ENCODE results near the gene RAB5B. TPM values are rescaled to one million over a fixed set of nuclear protein-coding genes. Genes with fewer than 3 reads are reported as not detected.

Gene RAB5B
- total and polyA plus RNA-seq, 7 donors: 36.8 to 107 (median 92.8) TPM

GRCh38 chr12:56037161-56037560 lies 63.3 kb downstream of the RAB5B start:
- intact Hi-C loops (cut with DNase I): loop anchor here in 1 of 2 donors (5.0 kb wide), 1 partner anchor 40 kb away; the partner anchor contains the start of gene SUOX
- peaks cover 6% of the 10 kb centered on the region for H3K4me1 ChIP-seq
- no peaks in the 10 kb centered on the region for H3K9me3 ChIP-seq
- no peaks in the 10 kb centered on the region for H3K27me3 ChIP-seq (ENCODE audit: insufficient read depth in 3 of 3, low read length in 2 of 3)
- 75 to 81% (median 75%) methylated on average over 2 of the region's 2 CpGs for WGBS, 3 donors
- ATAC-seq (no peak), DNase-seq (no peak)
- peaks cover 0 to 47% of the 10 kb centered on the region in 2 donors for H3K36me3 ChIP-seq (ENCODE audit: insufficient read depth in 1 of 2, low read depth in 1 of 2)
- TF ChIP-seq CTCF (IDR thresholded peaks at IDR 0.05): no peak
- no peak overlapping the region for H3K27ac ChIP-seq
- H3K4me3 ChIP-seq: no peak overlapping the region

GRCh38 chr12:56038022-56038655 lies 64.3 kb downstream of the RAB5B start:
- Histone ChIP-seq H3K27ac (no peak overlapping the region), H3K9me3 (no peaks in the 10 kb centered on the region), H3K36me3 (ENCODE audit: insufficient read depth in 1 of 2, low read depth in 1 of 2) (peaks cover 2 to 44% of the 10 kb centered on the region in 2 donors), H3K4me1 (peaks cover 10% of the 10 kb centered on the region), H3K27me3 (ENCODE audit: insufficient read depth in 3 of 3, low read length in 2 of 3) (no peaks in the 10 kb centered on the region), H3K4me3 (no peak overlapping the region)
- intact Hi-C loops (cut with DNase I): loop anchor here in 1 of 2 donors (5.0 kb wide), 1 partner anchor 41 kb away; the partner anchor contains the start of gene SUOX
- no peak for TF ChIP-seq CTCF (IDR thresholded peaks at IDR 0.05)
- 38 to 52% (median 46%) methylated on average over 2 of the region's 2 CpGs for WGBS, 3 donors
- DNase-seq (no peak), ATAC-seq (no peak)

- intact Hi-C loops (cut with DNase I): loop anchor here in 1 of 2 donors (2.0 kb wide), 1 partner anchor 43 kb away; the partner anchor contains the start of gene SUOX
- 89 to 100% (median 91%) methylated on average over 1 of the region's 1 CpG for WGBS, 3 donors
- Histone ChIP-seq H3K27ac (no peak overlapping the region), H3K27me3 (ENCODE audit: insufficient read depth in 3 of 3, low read length in 2 of 3) (no peaks in the 10 kb centered on the region), H3K4me1 (peaks cover 17% of the 10 kb centered on the region), H3K4me3 (no peak overlapping the region), H3K36me3 (ENCODE audit: insufficient read depth in 1 of 2, low read depth in 1 of 2) (peaks cover 5 to 46% of the 10 kb centered on the region in 2 donors), H3K9me3 (no peaks in the 10 kb centered on the region)
- TF ChIP-seq CTCF (IDR thresholded peaks at IDR 0.05): no peak
- DNase-seq (no peak), ATAC-seq (no peak)
These were observed 66.3 kb downstream of the RAB5B start for GRCh38 chr12:56040151-56040550.

- Histone ChIP-seq H3K4me1 (peaks cover 17% of the 10 kb centered on the region), H3K9me3 (no peaks in the 10 kb centered on the region), H3K4me3 (peak overlapping the region; percentile 93), H3K27me3 (ENCODE audit: insufficient read depth in 3 of 3, low read length in 2 of 3) (no peaks in the 10 kb centered on the region), H3K27ac (peak overlapping the region; percentile 99), H3K36me3 (ENCODE audit: insufficient read depth in 1 of 2, low read depth in 1 of 2) (peaks cover 7 to 45% of the 10 kb centered on the region in 2 donors)
- no peak for TF ChIP-seq CTCF (IDR thresholded peaks at IDR 0.05)
- no peak for DNase-seq
- no peak for ATAC-seq
- 64 to 66% (median 64%) methylated on average over 14 of the region's 14 CpGs for WGBS, 3 donors
- intact Hi-C loops (cut with DNase I): loop anchor here in 1 of 2 donors (2.0 kb wide), 1 partner anchor 44 kb away; the partner anchor contains the start of gene SUOX
These were observed 67.2 kb downstream of the RAB5B start for GRCh38 chr12:56040963-56041551.
